ENCODE measurements around the gene LMOD1. TPM values are rescaled to one million over a fixed set of nuclear protein-coding genes. Genes with fewer than 3 reads are reported as not detected.
"Not testable (repeated sequence)": the region's sequence is repeated elsewhere in the genome, so short reads cannot be mapped to it uniquely, and the experiment has no call there.

Gene LMOD1
- under 0.01 TPM in 1 of 2 replicates, not detected in the other for total RNA-seq

GRCh38 chr1:201946224-201946908, at the start of gene LMOD1:
LMOD1 (minus strand) TSS chr1:201946548; CDS start chr1:201946340, 208 bp downstream.
- peak; percentile 4 to 85 for DNase-seq (ENCODE audit: low read depth in 2 of 2)

- DNase-seq (ENCODE audit: low read depth in 2 of 2), result no peak
Observed at GRCh38 chr1:201990427-201990826, 44.1 kb upstream of the LMOD1 start.

- no peak for DNase-seq (ENCODE audit: low read depth in 2 of 2)
Observed at GRCh38 chr1:201989354-201990128, 43.2 kb upstream of the LMOD1 start.

- no peak for DNase-seq (ENCODE audit: low read depth in 2 of 2)
Observed at GRCh38 chr1:201988601-201989000, 42.3 kb upstream of the LMOD1 start.

GRCh38 chr1:201985355-201985754, 39.0 kb upstream of the LMOD1 start:
- no peak for DNase-seq (ENCODE audit: low read depth in 2 of 2)

- DNase-seq (ENCODE audit: low read depth in 2 of 2), result no peak
Observed at GRCh38 chr1:201984446-201984845, 38.1 kb upstream of the LMOD1 start.

GRCh38 chr1:201983380-201983805, 37.0 kb upstream of the LMOD1 start:
- DNase-seq (ENCODE audit: low read depth in 2 of 2), result no peak

GRCh38 chr1:201982623-201983379, 36.5 kb upstream of the LMOD1 start, which contains the start of gene RNPEP:
RNPEP (plus strand) TSS chr1:201982648; CDS start chr1:201982667, 19 bp downstream.
- peak; percentile 11 to 61 for DNase-seq (ENCODE audit: low read depth in 2 of 2)

- DNase-seq (ENCODE audit: low read depth in 2 of 2), result no peak
Observed at GRCh38 chr1:201982082-201982622, 35.8 kb upstream of the LMOD1 start.

GRCh38 chr1:201970334-201971159, 24.2 kb upstream of the LMOD1 start:
- DNase-seq (ENCODE audit: low read depth in 2 of 2), result no peak

GRCh38 chr1:201968202-201968925, 22.0 kb upstream of the LMOD1 start:
- no peak for DNase-seq (ENCODE audit: low read depth in 2 of 2)

- no peak for DNase-seq (ENCODE audit: low read depth in 2 of 2)
Observed at GRCh38 chr1:201966171-201966570, 19.8 kb upstream of the LMOD1 start.

- DNase-seq (ENCODE audit: low read depth in 2 of 2), result no peak
Observed at GRCh38 chr1:201964261-201964660, 17.9 kb upstream of the LMOD1 start.

GRCh38 chr1:201962382-201962781, 16.0 kb upstream of the LMOD1 start:
- not testable (repeated sequence) for DNase-seq (ENCODE audit: low read depth in 2 of 2)

- no peak for DNase-seq (ENCODE audit: low read depth in 2 of 2)
Observed at GRCh38 chr1:201958348-201958747, 12.0 kb upstream of the LMOD1 start.

GRCh38 chr1:201955729-201956143, 9.4 kb upstream of the LMOD1 start:
- DNase-seq (ENCODE audit: low read depth in 2 of 2), result no peak

- peak; percentile 96 to 100 for DNase-seq (ENCODE audit: low read depth in 2 of 2)
Observed at GRCh38 chr1:201955009-201955728, 8.8 kb upstream of the LMOD1 start, which contains the start of gene TIMM17A. TIMM17A (plus strand) TSS chr1:201955503; CDS start chr1:201955527, 24 bp downstream.

- DNase-seq (ENCODE audit: low read depth in 2 of 2), result no peak
Observed at GRCh38 chr1:201954263-201955008, 8.1 kb upstream of the LMOD1 start.

- no peak for DNase-seq (ENCODE audit: low read depth in 2 of 2)
Observed at GRCh38 chr1:201949491-201949890, 3.1 kb upstream of the LMOD1 start.
